KG1 (cell line): ENCODE measurements around the gene ADAM30.
"Not testable (repeated sequence)": the region's sequence is repeated elsewhere in the genome, so short reads cannot be mapped to it uniquely, and the experiment has no call there.

Source experiments
- DNase-seq: peaks from one replicate; lab custom pipeline; 2025; lab: John Stamatoyannopoulos, UW

The ADAM30 gene

GRCh38 chr1:119873135-119874015 is 22.9 kb downstream of the ADAM30 start:
- no peak for DNase-seq

GRCh38 chr1:119871881-119872280 is 24.4 kb downstream of the ADAM30 start:
- DNase-seq = no peak

DNA sequence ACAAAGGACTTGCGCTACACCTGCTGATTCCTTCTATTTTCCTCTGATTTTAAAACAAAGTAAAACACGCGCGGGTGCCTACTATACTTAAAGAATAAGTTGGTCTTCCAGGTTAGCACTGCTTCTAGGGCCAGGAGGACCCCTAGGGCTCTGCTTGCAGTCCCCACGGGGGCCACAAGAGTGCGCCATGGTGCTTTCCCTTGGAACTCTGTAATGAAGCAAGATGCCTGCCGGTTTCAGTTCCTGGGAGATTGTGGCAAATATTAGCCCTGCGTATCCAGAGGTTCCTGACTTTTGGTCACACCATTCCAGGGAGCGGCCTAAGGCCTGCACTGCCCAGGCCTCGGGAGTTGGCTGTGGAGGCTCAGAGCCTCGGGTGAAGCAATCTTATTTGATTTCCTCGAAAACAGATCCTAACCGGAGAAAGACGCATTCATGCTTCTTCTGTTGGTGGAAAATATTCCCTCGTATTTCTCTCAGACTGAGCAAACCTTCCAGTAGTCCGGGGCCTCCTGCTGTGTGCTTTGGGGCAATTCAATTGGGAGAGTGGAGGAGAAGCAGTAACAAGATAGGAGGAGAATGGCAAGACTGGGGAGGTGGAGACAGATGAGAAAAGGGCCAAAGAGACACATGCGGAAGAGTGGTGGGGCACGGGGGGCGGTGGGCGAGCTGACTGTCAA is 25.3 kb downstream of the ADAM30 start:
- peak; percentile 78 for DNase-seq

- no peak for DNase-seq
Observed at GRCh38 chr1:119869995-119870394, 26.3 kb downstream of the ADAM30 start.

DNA sequence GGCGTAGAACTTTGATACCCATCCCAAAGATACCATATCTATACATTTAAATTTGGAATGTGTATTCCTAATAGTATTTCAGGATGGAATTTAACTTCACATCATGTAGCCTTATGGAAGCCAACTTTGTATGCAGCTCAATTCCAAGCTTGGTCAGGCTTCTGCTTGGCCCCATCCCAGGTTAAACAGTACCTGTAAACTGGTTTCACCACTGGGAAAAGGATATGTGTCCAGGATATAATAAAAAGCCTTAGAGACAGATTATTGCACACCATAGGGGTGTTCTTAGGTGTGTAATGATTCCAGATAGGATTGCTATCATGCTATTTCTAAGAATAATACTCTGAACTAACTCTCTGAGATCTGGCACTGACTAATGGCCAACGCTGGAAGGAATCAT is 28.1 kb downstream of the ADAM30 start:
- no peak for DNase-seq

DNA sequence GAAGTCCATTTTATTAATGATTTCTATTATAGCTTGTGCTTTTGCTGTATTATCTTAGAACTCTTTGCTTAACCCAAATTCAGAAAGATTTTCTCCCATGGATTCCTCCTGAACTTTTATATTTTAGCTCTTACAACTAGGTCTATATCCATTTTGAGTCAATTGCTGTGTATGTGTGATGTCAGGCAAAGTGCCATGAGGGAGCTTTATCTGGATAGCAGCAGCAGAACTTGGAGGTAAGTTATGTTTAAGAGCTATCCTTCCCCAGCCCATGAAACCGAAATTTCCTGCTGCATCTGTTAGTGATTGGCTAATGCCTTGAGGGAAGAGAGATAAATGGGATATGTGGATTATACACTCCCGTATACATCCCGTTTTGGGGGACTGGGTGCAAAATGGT is 29.9 kb downstream of the ADAM30 start:
- DNase-seq = no peak

- DNase-seq = no peak
Observed at GRCh38 chr1:119865627-119866026, 30.7 kb downstream of the ADAM30 start.

DNA sequence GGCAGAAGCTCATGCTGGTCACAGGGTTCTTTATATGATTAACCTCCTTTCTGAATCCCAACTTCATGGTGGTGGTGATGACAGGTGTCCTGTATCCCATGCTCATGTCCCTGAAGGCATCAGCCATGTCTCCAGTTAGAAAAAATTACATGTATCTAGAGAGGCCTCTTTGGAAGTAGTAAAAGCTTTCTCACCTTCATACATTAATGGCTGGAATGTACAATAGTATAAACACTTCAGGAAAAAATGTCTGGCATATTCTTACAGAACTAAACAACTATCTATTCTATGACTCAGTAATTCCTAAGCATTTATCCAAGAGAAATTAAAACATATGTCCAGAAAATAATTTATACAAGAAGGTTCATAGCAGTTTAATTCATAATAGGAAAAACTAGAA is 34.0 kb downstream of the ADAM30 start:
- no peak for DNase-seq

DNA sequence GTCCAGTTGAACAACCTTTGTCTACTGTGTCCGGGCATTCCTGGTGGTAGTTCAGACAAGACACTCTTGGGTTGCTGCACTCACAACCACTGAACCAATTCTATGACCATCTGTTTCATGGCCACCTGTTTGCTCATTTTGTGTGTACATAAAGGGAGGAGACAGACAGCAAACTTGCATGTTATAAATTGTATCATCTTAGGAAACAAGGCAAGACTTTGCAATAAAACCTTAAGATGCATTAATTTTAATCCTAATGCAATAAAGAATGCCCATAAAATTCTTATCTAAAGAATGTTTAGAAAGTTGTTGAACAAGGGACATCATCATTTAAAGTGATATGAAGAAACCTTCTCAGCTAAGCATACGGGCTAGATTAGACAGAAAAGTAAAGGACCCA is 34.8 kb downstream of the ADAM30 start:
- no peak for DNase-seq

DNA sequence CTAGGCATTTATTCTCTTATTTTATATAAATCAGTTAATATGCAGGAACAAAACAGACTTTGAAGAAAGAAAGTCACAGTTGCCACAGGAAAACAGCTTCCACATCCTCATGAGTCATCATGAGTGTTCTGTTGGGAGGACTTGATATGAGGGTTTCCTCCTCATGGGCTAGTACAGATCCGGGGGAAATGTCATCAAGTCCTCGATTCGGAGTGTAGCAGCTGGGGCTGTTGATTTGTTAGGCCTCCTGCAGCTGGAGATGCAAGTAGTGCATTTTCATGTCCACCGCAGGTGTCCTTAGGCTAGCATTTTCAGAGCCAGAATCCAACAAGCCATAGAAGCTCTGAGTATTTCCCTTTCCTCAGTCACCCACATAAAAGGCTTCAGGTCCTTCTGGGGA is 36.7 kb downstream of the ADAM30 start:
- DNase-seq = peak; percentile 22

- not testable (repeated sequence) for DNase-seq
Observed at GRCh38 chr1:119858556-119859214, 37.6 kb downstream of the ADAM30 start.

DNA sequence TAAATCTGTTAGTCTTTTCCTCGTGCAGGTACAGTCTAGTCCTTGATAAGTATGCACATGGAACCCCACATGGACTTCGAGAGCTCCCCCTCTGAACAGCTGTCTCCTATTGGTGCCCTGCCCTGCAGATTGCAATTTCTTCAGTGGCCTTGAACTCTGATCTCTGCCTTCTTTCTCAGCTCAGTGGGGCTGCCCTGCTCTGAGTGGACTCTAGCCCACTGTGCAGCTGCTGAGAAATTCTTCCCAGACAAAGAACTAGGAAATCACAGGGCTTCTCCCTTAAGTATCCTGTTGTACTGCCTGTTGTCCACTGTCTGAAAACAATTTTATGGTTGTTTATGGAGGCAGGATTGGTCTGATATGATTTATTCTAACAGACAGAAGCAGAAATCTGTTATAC is 38.2 kb downstream of the ADAM30 start:
- no peak for DNase-seq

DNA sequence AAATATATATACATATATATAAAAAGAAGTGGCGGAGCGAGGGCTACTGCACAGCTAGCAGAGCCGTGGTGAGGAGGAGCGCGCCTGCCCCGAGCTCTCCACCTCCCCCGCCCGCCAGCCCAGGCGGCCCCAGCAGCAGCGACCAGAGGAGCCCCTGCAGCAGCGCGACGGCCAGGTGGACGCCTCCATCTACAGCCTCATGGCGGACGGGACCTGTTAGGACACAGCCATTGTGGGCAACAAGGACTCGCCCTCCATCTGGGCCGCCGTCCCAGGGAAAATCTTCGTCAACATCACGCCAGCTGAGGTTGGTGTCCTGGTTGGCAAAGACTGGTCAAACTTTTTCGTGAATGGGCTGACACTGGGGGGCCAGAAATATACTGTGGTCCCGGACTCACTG is 43.2 kb downstream of the ADAM30 start:
- DNase-seq = no peak

- DNase-seq = not testable (repeated sequence)
Observed at GRCh38 chr1:119844206-119844605, 52.1 kb downstream of the ADAM30 start.
